HTR-8/SVneo (cell line): Measurements from ENCODE around the gene CTSF.
A peak's percentile ranks its signal among the peaks of the same experiment; 100 is the strongest.
"Not testable (repeated sequence)": the region's sequence is repeated elsewhere in the genome, so short reads cannot be mapped to it uniquely, and the experiment has no call there.

Experiments used
- DNase-seq: peaks from one replicate; pipeline ENCODE4 v3.0.0; 2011; ENCODE audit warnings: low spot score, mixed read lengths; ENCODE audit not compliant: insufficient read length
- FAIRE-seq: peaks from 2 replicates; lab custom pipeline; 2011; peaks lifted over from hg19 to GRCh38; lab: Jason Lieb, UNC

Gene CTSF

GRCh38 chr11:66591175-66591574, 22.8 kb upstream of the CTSF start:
- FAIRE-seq (no peak), DNase-seq (no peak)

- DNase-seq: no peak
- no peak for FAIRE-seq
Observed at GRCh38 chr11:66589996-66590675, 21.7 kb upstream of the CTSF start.

GRCh38 chr11:66589315-66589714, 20.9 kb upstream of the CTSF start:
- not testable (repeated sequence) for DNase-seq, FAIRE-seq

GRCh38 chr11:66586136-66586535, 17.7 kb upstream of the CTSF start:
- FAIRE-seq: no peak

GRCh38 chr11:66585447-66585846, 17.0 kb upstream of the CTSF start:
- not testable (repeated sequence) for FAIRE-seq, DNase-seq

More at GRCh38 chr11:66586136-66586535, 17.7 kb upstream of the CTSF start:
- no peak for DNase-seq

GRCh38 chr11:66582565-66583147, 14.2 kb upstream of the CTSF start:
- not testable (repeated sequence) for DNase-seq, FAIRE-seq

- DNase-seq (no peak), FAIRE-seq (no peak)
Observed at GRCh38 chr11:66581261-66581660, 12.9 kb upstream of the CTSF start.

- FAIRE-seq (no peak), DNase-seq (no peak)
Observed at GRCh38 chr11:66580803-66581202, 12.4 kb upstream of the CTSF start.

GRCh38 chr11:66579017-66579606, 10.7 kb upstream of the CTSF start:
- FAIRE-seq: no peak
- DNase-seq: peak; percentile 81

- DNase-seq (no peak), FAIRE-seq (no peak)
Observed at GRCh38 chr11:66570850-66571180, 2.4 kb upstream of the CTSF start.

- DNase-seq (no peak), FAIRE-seq (no peak)
Observed at GRCh38 chr11:66570079-66570849, 1.9 kb upstream of the CTSF start.

- FAIRE-seq (no peak), DNase-seq (no peak)
Observed at GRCh38 chr11:66569076-66569475, 670 bp upstream of the CTSF start.

- DNase-seq: no peak
- FAIRE-seq: no peak
Observed at GRCh38 chr11:66567787-66568123, 651 bp downstream of the CTSF start.

- no peak for FAIRE-seq
Observed at GRCh38 chr11:66566221-66566620, 2.2 kb downstream of the CTSF start.

GRCh38 chr11:66564984-66565383, 3.4 kb downstream of the CTSF start:
- FAIRE-seq (no peak), DNase-seq (no peak)

More at GRCh38 chr11:66566221-66566620, 2.2 kb downstream of the CTSF start:
- DNase-seq: no peak

- DNase-seq: no peak
- FAIRE-seq: no peak
Observed at GRCh38 chr11:66564538-66564937, 3.9 kb downstream of the CTSF start.

GRCh38 chr11:66563832-66564231, 4.6 kb downstream of the CTSF start:
- no peak for FAIRE-seq
- no peak for DNase-seq

GRCh38 chr11:66562907-66563583, 5.4 kb downstream of the CTSF start:
- no peak for DNase-seq

GRCh38 chr11:66562275-66562674, 6.1 kb downstream of the CTSF start:
- DNase-seq: no peak
- no peak for FAIRE-seq

More at GRCh38 chr11:66562907-66563583, 5.4 kb downstream of the CTSF start:
- FAIRE-seq: no peak

GRCh38 chr11:66561975-66562248, 6.5 kb downstream of the CTSF start:
- FAIRE-seq: no peak
- no peak for DNase-seq
